Astrocyte of the cerebellum (primary cell): Measurements from ENCODE around the gene RAB31.
"Not testable (repeated sequence)": the region's sequence is repeated elsewhere in the genome, so short reads cannot be mapped to it uniquely, and the experiment has no call there.

ENCODE experiments used
- DNase-seq: peaks from one replicate; pipeline ENCODE4 v3.0.0-alpha.2; 2011; ENCODE audit warnings: low read depth
- H3K4me3 ChIP-seq: 2 replicates; pipeline ENCODE4 v1.5.1; 2011; ENCODE audit warnings: mild to moderate bottlenecking, low read depth, low read length, moderate library complexity
- in situ Hi-C: cut with HindIII; loops from 2 replicates; pipeline ENCODE4 v1.10.0; 2017; ENCODE audit warnings: low sequenced_read_pairs
- TF ChIP-seq, protein P1 (sequence below): IDR thresholded peaks from 2 replicates; pipeline ENCODE4 v1.5.1; 2012; ENCODE audit warnings: low read length, low read depth, moderate library complexity, mild to moderate bottlenecking; ENCODE audit errors: missing control alignments

RAB31 gene

GRCh38 chr18:9852266-9853081 is 144.4 kb downstream of the RAB31 start:
- in situ Hi-C loops, result no loop called here
- no peak for DNase-seq
- no peak overlapping the region for H3K4me3 ChIP-seq
- TF ChIP-seq, protein P1, sequence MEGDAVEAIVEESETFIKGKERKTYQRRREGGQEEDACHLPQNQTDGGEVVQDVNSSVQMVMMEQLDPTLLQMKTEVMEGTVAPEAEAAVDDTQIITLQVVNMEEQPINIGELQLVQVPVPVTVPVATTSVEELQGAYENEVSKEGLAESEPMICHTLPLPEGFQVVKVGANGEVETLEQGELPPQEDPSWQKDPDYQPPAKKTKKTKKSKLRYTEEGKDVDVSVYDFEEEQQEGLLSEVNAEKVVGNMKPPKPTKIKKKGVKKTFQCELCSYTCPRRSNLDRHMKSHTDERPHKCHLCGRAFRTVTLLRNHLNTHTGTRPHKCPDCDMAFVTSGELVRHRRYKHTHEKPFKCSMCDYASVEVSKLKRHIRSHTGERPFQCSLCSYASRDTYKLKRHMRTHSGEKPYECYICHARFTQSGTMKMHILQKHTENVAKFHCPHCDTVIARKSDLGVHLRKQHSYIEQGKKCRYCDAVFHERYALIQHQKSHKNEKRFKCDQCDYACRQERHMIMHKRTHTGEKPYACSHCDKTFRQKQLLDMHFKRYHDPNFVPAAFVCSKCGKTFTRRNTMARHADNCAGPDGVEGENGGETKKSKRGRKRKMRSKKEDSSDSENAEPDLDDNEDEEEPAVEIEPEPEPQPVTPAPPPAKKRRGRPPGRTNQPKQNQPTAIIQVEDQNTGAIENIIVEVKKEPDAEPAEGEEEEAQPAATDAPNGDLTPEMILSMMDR, result no peak

DNA sequence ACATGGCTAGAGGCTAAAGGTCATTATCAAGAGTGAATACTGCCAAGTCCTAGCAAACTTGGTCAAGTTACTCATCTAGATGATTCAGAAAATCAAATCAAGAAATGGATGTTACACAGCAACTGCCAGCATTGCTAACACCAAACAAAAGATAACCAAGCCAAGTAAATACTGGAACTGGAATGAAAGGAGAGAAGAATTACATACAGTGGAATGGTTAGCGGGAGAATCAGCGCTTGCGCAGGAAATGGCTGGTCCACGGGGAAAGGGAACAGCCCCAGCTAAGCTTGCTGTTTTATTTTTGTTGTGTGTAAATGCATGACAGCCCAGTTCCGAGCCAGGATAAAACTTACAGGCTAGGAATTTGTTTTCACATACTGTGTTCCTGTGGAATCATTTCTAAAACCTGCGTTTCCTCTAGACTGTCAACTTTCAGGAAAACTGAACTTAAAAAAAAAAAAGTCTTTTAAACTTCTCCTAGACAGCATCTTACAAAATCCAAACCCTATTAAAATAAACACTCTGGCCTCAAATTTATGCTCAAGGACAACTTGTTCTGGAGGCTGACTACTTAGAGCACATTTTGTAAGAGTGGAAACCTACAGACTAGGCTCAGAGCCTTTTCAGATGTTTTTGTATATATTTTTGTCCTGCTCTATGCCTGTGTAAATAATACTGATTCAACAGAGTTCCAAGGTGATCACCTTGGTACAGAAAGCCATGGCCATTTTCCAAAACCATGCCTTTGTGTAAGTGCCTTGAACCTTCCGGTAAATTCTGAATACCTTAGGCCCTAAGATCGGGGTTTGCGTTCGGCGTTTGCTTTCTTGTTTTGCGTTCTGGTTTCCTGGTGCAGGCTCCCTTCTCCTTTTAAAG is 146.9 kb downstream of the RAB31 start:
- in situ Hi-C loops, result no loop called here
- TF ChIP-seq, protein P1, result no peak
- no peak for DNase-seq
- H3K4me3 ChIP-seq, result no peak overlapping the region

GRCh38 chr18:9855681-9856080 is 147.6 kb downstream of the RAB31 start:
- TF ChIP-seq, protein P1, result no peak
- DNase-seq, result peak; percentile 69
- in situ Hi-C loops, result no loop called here
- H3K4me3 ChIP-seq, result no peak overlapping the region

GRCh38 chr18:9856092-9856491 is 148.0 kb downstream of the RAB31 start:
- TF ChIP-seq, protein P1, result no peak
- no peak overlapping the region for H3K4me3 ChIP-seq
- in situ Hi-C loops, result no loop called here
- DNase-seq, result no peak

GRCh38 chr18:9857479-9857998 is 149.4 kb downstream of the RAB31 start:
- H3K4me3 ChIP-seq, in situ Hi-C loops, DNase-seq: not testable (repeated sequence)

DNA sequence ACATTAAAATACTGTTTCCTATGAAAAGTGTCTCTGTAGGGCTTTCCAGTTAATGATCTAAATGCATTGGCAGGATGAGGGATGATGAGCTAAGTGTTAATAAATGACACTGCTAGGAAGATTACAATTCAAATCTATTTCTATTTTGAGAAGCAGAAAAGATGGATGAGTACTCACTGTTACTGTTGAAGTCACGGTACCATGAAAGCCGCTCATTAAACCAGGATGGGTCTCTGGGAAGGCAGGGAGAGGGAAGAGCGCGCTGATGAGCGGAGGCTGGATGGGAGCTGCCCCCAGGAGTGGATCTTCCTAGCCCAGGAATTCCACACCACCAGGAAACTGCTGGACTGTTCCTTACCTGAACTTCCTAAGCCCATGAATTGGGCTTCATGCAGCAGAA is 150.5 kb downstream of the RAB31 start:
- TF ChIP-seq, protein P1, result no peak
- in situ Hi-C loops, result no loop called here
- DNase-seq, result no peak
- no peak overlapping the region for H3K4me3 ChIP-seq
